Right lobe of liver (tissue), 4 donors: ENCODE results near the gene CIDEC.
"Not testable (repeated sequence)": the region's sequence is repeated elsewhere in the genome, so short reads cannot be mapped to it uniquely, and the experiment has no call there.

ENCODE experiments used
- CTCF ChIP-seq, 4 donors: fragments of 200-600 bp in 3 of 4; fragments of 450-650 bp in 1 of 4; IDR thresholded peaks; one replicate each; pipeline versions ENCODE4 v1.5.1 to v1.8.0; 2016 to 2022; ENCODE audit warnings: antibody characterized with exemption in 4 of 4, mild to moderate bottlenecking in 2 of 4
- POLR2A ChIP-seq: fragments of 450-650 bp; IDR thresholded peaks from one replicate; pipeline ENCODE4 v1.6.1; 2017; ENCODE audit warnings: antibody characterized with exemption, mild to moderate bottlenecking
- donor health status: DM: no; HTN: no; CAD: no.
- donor health status: DM: no; HTN: no; CAD: no.
- donor health status: DM: no; HTN: yes; CAD: no.

- TF ChIP-seq CTCF (IDR thresholded peaks at IDR 0.05); POLR2A: not testable (repeated sequence)
These were observed 8.0 kb downstream of the CIDEC start for GRCh38 chr3:9872067-9872466.
